ENCODE results near the gene LRRC61.
"Not testable (repeated sequence)": the region's sequence is repeated elsewhere in the genome, so short reads cannot be mapped to it uniquely, and the experiment has no call there.

LRRC61 gene, protein sequence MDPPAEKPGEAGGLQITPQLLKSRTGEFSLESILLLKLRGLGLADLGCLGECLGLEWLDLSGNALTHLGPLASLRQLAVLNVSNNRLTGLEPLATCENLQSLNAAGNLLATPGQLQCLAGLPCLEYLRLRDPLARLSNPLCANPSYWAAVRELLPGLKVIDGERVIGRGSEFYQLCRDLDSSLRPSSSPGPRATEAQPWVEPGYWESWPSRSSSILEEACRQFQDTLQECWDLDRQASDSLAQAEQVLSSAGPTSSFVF

DNA sequence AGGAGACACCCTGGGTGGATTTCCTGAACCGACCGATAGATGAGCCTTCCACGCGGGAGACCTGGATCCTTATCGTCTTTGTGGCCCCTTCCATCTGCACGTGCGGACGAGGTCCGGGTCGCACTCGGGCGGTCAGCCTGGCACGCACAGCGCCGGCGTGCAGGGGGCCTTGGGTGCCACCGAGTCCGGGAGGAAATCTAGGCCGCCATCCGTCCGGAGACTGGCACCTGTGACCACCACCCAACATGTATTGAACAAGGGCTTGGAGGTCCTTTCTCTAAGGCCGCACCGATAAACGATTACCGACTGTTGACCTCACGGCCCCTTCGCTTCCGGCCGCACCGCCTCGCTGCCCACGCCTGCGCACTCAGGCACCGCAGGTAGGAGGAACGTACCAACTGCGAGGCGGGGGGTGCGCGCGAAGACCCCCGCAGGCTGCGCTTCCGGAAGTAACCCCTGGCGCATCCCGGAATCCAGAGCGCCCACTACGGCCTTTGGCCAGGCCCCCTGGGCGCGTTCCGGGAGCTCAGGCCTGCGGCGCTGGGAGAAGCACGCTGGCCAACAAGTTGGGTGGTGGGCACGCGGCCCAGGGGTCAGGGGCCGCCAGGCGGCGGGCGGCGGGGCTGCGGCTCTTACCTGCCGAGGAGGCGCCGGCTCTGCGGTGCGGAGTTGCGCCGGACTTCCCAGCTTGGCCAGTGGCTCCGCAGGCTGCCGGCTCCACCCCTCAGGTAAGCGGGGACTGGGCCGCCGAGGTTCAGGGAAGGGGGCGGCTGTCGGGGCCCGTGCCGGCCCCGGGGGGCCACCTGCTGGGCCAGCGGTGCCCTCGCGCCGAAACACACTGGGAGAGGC, at the start of gene LRRC61, which contains the start of gene ACTR3C:
Gene LRRC61, plus strand, starts transcription at position 523 of the 849 bp plus-strand sequence. CDS start 13,507 bp downstream, outside the sequence.
Gene ACTR3C, minus strand, starts transcription at position 713 of the 849 bp plus-strand sequence. CDS start 28,249 bp downstream, outside the sequence.
- Histone ChIP-seq H3K4me3 (ENCODE audit: low read depth, low read length) (peak within 1 kb of the TSS; percentile 78), H3K27me3 (ENCODE audit: control insufficient read depth, insufficient read depth, low read length) (no peaks in the 10 kb centered on the region), H3K9ac (ENCODE audit: low read depth, low read length) (peak within 1 kb of the TSS; percentile 74), H3K36me3 (ENCODE audit: control insufficient read depth, insufficient read depth, low read length) (peaks cover 23% of the 10 kb centered on the region), H3K9me3 (ENCODE audit: control insufficient read depth, insufficient read depth, low read length) (no peaks in the 10 kb centered on the region), H3K4me1 (ENCODE audit: control insufficient read depth, insufficient read depth, low read length) (peaks cover 15% of the 10 kb centered on the region)

DNA sequence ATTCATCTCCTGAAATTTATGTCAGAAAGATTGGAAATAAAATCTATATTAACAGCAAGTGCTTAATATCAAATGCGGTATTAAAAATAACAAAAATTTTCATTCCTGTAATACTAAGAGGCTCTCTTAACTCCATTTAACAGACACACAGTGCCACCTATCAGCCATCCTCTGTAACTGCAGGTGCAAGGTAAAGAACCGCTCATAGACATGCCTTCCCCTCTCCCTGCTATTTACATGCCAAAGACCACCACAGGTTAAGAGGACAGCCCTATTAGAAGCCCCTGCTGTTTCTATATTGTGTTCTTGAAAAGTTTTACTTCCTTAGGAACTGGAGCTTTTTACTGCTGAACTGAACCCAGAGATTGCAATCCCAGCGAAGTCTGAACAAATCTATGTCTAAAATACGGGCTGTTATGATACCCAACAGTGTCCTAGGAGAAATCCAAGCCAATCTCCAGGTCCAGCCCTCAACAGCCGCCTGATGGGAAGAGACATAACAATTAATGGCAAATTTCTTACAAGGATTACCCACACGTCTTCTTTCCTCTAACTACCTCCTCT, 46.9 kb upstream of the LRRC61 start:
- H3K9me3 ChIP-seq (ENCODE audit: control insufficient read depth, insufficient read depth, low read length); H3K27me3 ChIP-seq (ENCODE audit: control insufficient read depth, insufficient read depth, low read length); H3K4me1 ChIP-seq (ENCODE audit: control insufficient read depth, insufficient read depth, low read length); H3K4me3 ChIP-seq (ENCODE audit: low read depth, low read length); H3K9ac ChIP-seq (ENCODE audit: low read depth, low read length); H3K36me3 ChIP-seq (ENCODE audit: control insufficient read depth, insufficient read depth, low read length): not testable (repeated sequence)

DNA sequence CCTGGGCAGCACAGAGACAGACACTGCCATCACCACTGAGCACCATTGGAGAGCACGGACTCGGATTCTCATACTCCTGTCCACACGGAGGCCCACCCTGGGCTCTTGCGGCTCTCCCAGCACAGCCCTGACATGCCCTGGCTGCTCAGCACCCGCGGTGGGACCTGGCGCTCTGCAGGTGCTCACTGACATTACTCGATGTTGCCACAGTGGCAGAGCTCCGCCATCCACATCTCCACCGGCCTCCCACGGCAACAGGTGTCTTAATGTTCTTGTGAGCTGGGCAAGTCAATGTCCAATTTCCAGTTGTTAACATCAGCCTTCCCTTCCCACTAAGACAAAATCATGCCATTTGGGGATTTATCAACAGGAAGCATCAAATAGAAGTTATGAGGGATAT, 44.8 kb upstream of the LRRC61 start:
- H3K9me3 ChIP-seq (ENCODE audit: control insufficient read depth, insufficient read depth, low read length); H3K36me3 ChIP-seq (ENCODE audit: control insufficient read depth, insufficient read depth, low read length); H3K4me1 ChIP-seq (ENCODE audit: control insufficient read depth, insufficient read depth, low read length); H3K27me3 ChIP-seq (ENCODE audit: control insufficient read depth, insufficient read depth, low read length); H3K9ac ChIP-seq (ENCODE audit: low read depth, low read length); H3K4me3 ChIP-seq (ENCODE audit: low read depth, low read length): not testable (repeated sequence)

GRCh38 chr7:150281681-150282403, 41.3 kb upstream of the LRRC61 start:
- H3K27me3 ChIP-seq (ENCODE audit: control insufficient read depth, insufficient read depth, low read length); H3K36me3 ChIP-seq (ENCODE audit: control insufficient read depth, insufficient read depth, low read length); H3K9me3 ChIP-seq (ENCODE audit: control insufficient read depth, insufficient read depth, low read length); H3K4me3 ChIP-seq (ENCODE audit: low read depth, low read length); H3K9ac ChIP-seq (ENCODE audit: low read depth, low read length); H3K4me1 ChIP-seq (ENCODE audit: control insufficient read depth, insufficient read depth, low read length): not testable (repeated sequence)

DNA sequence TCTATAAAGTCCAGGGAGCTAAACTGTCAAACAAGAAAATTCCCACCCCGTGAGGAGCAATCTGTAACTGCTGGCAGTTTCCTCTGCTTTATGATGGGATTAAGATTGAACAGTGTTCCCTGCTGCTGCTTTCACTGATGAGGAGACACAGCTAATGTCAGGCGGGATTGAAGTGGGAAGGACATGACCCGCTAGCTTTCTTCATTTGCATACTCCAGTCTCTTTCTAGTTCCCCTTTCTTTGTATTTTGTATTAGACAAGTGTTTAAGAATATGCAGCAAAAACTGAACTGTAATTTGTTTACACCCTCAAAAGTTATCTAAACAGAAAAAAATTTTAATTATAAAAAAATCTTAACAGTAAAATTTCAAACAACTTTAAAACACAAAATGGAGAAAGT, 40.0 kb upstream of the LRRC61 start:
- H3K9ac ChIP-seq (ENCODE audit: low read depth, low read length); H3K4me1 ChIP-seq (ENCODE audit: control insufficient read depth, insufficient read depth, low read length); H3K36me3 ChIP-seq (ENCODE audit: control insufficient read depth, insufficient read depth, low read length); H3K9me3 ChIP-seq (ENCODE audit: control insufficient read depth, insufficient read depth, low read length); H3K4me3 ChIP-seq (ENCODE audit: low read depth, low read length); H3K27me3 ChIP-seq (ENCODE audit: control insufficient read depth, insufficient read depth, low read length): not testable (repeated sequence)

- H3K27me3 ChIP-seq (ENCODE audit: control insufficient read depth, insufficient read depth, low read length); H3K4me1 ChIP-seq (ENCODE audit: control insufficient read depth, insufficient read depth, low read length); H3K4me3 ChIP-seq (ENCODE audit: low read depth, low read length); H3K36me3 ChIP-seq (ENCODE audit: control insufficient read depth, insufficient read depth, low read length); H3K9me3 ChIP-seq (ENCODE audit: control insufficient read depth, insufficient read depth, low read length); H3K9ac ChIP-seq (ENCODE audit: low read depth, low read length): not testable (repeated sequence)
Measured at GRCh38 chr7:150283608-150284007, 39.5 kb upstream of the LRRC61 start.

DNA sequence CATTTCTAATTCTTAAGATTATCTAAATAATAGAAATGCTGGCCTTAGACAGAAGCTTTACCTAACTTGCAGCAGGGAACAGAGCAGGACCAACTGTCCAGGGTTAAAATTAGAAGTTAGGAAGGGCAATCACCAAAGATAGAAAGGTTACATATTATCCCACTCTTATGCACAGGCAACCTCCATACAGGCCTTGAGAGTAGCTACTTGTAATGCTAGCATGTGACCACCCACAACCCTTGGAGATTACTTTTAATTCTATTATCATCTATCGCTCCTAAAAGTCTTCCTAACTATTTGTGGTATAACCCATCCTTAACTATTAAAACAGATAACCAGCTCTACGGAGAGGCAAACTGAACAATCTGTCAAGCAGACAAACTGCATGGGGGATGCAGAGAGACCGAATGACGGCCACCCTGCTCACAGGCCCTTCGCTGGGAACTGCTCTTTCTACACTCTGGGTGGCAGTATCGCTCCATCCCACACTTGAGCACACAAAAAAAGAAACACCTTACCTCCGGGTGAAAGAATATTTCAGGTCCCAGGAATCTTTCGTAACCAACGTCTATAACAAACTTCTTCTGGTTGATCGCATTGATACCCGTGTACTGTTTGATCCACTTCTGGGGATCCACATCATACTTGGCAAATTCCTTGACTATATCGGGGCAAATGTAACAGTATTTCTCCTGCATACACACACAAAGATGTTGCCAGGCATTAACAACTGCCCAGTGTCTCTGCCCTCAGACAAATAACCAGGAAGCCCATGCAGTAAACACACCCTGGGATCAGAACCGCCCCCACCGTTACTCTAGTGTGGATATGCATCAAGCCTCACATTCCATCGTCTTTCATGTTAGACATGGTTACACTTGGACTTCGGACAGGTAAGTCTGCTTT, 37.1 kb upstream of the LRRC61 start:
- H3K27me3 ChIP-seq (ENCODE audit: control insufficient read depth, insufficient read depth, low read length); H3K4me1 ChIP-seq (ENCODE audit: control insufficient read depth, insufficient read depth, low read length); H3K9me3 ChIP-seq (ENCODE audit: control insufficient read depth, insufficient read depth, low read length); H3K36me3 ChIP-seq (ENCODE audit: control insufficient read depth, insufficient read depth, low read length); H3K9ac ChIP-seq (ENCODE audit: low read depth, low read length); H3K4me3 ChIP-seq (ENCODE audit: low read depth, low read length): not testable (repeated sequence)

DNA sequence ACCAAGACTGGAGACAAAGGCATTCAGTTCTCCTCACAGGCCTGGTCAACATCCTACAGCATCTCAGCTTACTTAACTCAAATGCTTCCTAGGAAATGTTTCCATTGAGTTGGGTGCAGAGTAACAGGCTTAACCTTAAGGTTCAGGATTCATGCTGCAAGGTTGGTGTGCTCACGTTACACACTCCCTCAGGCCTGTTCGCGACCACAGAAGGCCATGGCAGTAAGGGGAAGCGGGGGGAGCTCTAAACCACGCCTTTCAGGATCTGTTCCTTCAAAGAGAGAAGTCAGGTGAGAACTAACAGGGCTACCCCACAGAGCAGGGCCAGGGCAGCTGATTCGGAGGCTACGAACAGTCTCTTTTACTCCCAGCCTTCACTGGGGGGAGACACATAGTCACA, 35.3 kb upstream of the LRRC61 start:
- H3K9me3 ChIP-seq (ENCODE audit: control insufficient read depth, insufficient read depth, low read length); H3K9ac ChIP-seq (ENCODE audit: low read depth, low read length): not testable (repeated sequence)

GRCh38 chr7:150288816-150289215, 34.3 kb upstream of the LRRC61 start:
- H3K36me3 ChIP-seq (ENCODE audit: control insufficient read depth, insufficient read depth, low read length); H3K4me1 ChIP-seq (ENCODE audit: control insufficient read depth, insufficient read depth, low read length): not testable (repeated sequence)

More for the DNA sequence above, 35.3 kb upstream of the LRRC61 start:
- H3K4me3 ChIP-seq (ENCODE audit: low read depth, low read length); H3K36me3 ChIP-seq (ENCODE audit: control insufficient read depth, insufficient read depth, low read length); H3K27me3 ChIP-seq (ENCODE audit: control insufficient read depth, insufficient read depth, low read length); H3K4me1 ChIP-seq (ENCODE audit: control insufficient read depth, insufficient read depth, low read length): not testable (repeated sequence)

DNA sequence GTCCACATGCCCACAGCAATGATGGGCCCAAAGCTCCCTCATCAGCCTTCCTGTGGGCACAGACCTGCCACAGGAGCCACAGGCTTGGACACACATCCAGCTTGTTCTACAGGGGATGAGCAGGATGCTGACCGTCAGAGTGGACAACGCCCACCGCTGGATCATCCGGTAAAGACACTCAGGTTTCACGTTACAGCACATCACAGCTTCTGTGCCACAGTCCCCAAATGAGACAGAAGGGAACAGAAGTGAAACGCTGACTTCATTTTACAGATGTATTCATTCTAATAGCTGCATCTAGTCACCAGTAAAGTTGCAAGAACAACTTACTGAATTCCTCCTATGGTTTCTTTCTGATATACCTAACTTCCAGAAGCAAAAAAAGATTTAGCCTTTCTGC, 32.8 kb upstream of the LRRC61 start:
- H3K4me1 ChIP-seq (ENCODE audit: control insufficient read depth, insufficient read depth, low read length); H3K36me3 ChIP-seq (ENCODE audit: control insufficient read depth, insufficient read depth, low read length); H3K27me3 ChIP-seq (ENCODE audit: control insufficient read depth, insufficient read depth, low read length); H3K4me3 ChIP-seq (ENCODE audit: low read depth, low read length); H3K9ac ChIP-seq (ENCODE audit: low read depth, low read length); H3K9me3 ChIP-seq (ENCODE audit: control insufficient read depth, insufficient read depth, low read length): not testable (repeated sequence)

More at GRCh38 chr7:150288816-150289215, 34.3 kb upstream of the LRRC61 start:
- H3K4me3 ChIP-seq (ENCODE audit: low read depth, low read length); H3K9ac ChIP-seq (ENCODE audit: low read depth, low read length); H3K27me3 ChIP-seq (ENCODE audit: control insufficient read depth, insufficient read depth, low read length); H3K9me3 ChIP-seq (ENCODE audit: control insufficient read depth, insufficient read depth, low read length): not testable (repeated sequence)

DNA sequence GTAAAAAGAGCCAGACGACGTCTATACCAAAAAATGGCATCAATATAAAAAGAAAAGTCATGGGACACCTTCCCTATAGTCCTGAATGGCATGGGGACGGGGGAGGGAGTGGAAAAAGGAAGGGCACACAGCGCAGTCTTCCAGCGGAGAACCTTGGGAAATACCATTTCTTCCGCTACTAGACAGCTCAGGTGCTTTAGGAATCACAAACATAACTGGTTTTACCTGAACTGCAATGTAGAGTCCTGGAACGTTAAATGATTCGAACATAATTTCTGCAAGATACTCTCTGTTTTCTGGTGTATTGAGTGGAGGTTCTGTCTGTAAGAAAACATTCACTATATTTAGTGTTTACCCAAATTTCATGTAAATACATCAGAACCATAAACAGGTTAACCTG, 28.1 kb upstream of the LRRC61 start:
- not testable (repeated sequence) for H3K27me3 ChIP-seq (ENCODE audit: control insufficient read depth, insufficient read depth, low read length); H3K9ac ChIP-seq (ENCODE audit: low read depth, low read length); H3K36me3 ChIP-seq (ENCODE audit: control insufficient read depth, insufficient read depth, low read length); H3K9me3 ChIP-seq (ENCODE audit: control insufficient read depth, insufficient read depth, low read length); H3K4me3 ChIP-seq (ENCODE audit: low read depth, low read length); H3K4me1 ChIP-seq (ENCODE audit: control insufficient read depth, insufficient read depth, low read length)

All from iPS-15b (cell line).